T-helper 9 cell (primary cell): ENCODE data around the gene PSAP.

ENCODE experiments used
- DNase-seq: peaks from one replicate; pipeline ENCODE4 v3.0.0-alpha.2; 2020

PSAP gene

GRCh38 chr10:71824333-71824732 is 26.7 kb downstream of the PSAP start:
- no peak for DNase-seq

GRCh38 chr10:71823356-71823755 is 27.7 kb downstream of the PSAP start:
- no peak for DNase-seq

GRCh38 chr10:71821909-71822763 is 28.9 kb downstream of the PSAP start:
- DNase-seq = no peak

GRCh38 chr10:71820966-71821365 is 30.1 kb downstream of the PSAP start:
- no peak for DNase-seq

- DNase-seq = no peak
Observed at GRCh38 chr10:71819985-71820384, 31.1 kb downstream of the PSAP start.

GRCh38 chr10:71819441-71819861 is 31.6 kb downstream of the PSAP start:
- DNase-seq = no peak

GRCh38 chr10:71818674-71819260 is 32.3 kb downstream of the PSAP start:
- no peak for DNase-seq

- no peak for DNase-seq
Observed at GRCh38 chr10:71817831-71818655, 33.0 kb downstream of the PSAP start.

- DNase-seq = no peak
Observed at GRCh38 chr10:71816936-71817618, 34.0 kb downstream of the PSAP start.

GRCh38 chr10:71816421-71816851 is 34.6 kb downstream of the PSAP start:
- DNase-seq = no peak

- DNase-seq = no peak
Observed at GRCh38 chr10:71815515-71816130, 35.4 kb downstream of the PSAP start.

- DNase-seq = no peak
Observed at GRCh38 chr10:71814922-71815411, 36.1 kb downstream of the PSAP start.

GRCh38 chr10:71812913-71813590 is 38.0 kb downstream of the PSAP start:
- DNase-seq = no peak

- DNase-seq = peak; percentile 80
Observed at GRCh38 chr10:71812016-71812912, 38.8 kb downstream of the PSAP start.

- no peak for DNase-seq
Observed at GRCh38 chr10:71811351-71811750, 39.7 kb downstream of the PSAP start.

GRCh38 chr10:71810048-71810750 is 40.9 kb downstream of the PSAP start:
- DNase-seq = no peak

GRCh38 chr10:71809628-71810027 is 41.4 kb downstream of the PSAP start:
- DNase-seq = no peak

- DNase-seq = no peak
Observed at GRCh38 chr10:71807557-71808510, 43.2 kb downstream of the PSAP start.
